ENCODE measurements around the gene RASGRF2.
"Not testable (repeated sequence)": the region's sequence is repeated elsewhere in the genome, so short reads cannot be mapped to it uniquely, and the experiment has no call there.

Gene RASGRF2

DNA sequence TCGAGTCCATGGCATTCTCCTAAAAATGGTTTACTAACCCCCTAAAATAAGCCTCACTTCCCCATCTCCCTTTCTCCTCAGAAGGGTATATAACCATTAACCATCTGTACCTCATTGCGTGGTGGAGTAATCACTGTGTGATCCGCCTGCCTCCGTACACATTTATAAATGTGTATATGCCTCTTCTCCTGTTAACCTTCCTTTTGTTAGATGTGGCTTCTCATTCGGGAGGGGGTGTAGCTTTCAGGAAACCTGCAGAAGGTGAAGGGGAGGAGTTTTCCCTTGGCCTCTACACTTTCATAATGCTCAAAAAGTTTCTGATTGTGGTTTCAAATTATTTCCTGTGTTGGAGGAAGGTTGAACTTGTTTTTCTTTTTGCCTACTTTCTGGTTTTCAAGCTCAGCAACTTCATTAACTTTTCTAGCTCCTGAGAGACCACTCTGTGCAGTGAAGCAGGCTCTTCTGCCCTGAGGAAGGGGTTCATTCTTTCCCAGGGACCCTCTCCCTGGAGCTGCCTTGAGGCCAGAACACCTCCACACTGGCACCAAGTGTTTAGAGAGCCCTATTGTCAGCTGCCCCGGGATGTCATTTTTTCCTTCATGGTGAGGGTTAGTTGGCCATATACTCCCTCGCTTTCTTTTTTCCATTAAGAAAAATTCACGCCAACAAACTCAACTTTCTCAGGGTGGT lies 46.9 kb downstream of the RASGRF2 start:
- no peak for DNase-seq (ENCODE audit: low read depth)
- H3K4me3 ChIP-seq (ENCODE audit: low read length): no peak overlapping the region
- TF ChIP-seq, protein P1, sequence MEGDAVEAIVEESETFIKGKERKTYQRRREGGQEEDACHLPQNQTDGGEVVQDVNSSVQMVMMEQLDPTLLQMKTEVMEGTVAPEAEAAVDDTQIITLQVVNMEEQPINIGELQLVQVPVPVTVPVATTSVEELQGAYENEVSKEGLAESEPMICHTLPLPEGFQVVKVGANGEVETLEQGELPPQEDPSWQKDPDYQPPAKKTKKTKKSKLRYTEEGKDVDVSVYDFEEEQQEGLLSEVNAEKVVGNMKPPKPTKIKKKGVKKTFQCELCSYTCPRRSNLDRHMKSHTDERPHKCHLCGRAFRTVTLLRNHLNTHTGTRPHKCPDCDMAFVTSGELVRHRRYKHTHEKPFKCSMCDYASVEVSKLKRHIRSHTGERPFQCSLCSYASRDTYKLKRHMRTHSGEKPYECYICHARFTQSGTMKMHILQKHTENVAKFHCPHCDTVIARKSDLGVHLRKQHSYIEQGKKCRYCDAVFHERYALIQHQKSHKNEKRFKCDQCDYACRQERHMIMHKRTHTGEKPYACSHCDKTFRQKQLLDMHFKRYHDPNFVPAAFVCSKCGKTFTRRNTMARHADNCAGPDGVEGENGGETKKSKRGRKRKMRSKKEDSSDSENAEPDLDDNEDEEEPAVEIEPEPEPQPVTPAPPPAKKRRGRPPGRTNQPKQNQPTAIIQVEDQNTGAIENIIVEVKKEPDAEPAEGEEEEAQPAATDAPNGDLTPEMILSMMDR (conservative IDR thresholded peaks at IDR 0.05; ENCODE audit: low read depth, low read length): no peak

DNA sequence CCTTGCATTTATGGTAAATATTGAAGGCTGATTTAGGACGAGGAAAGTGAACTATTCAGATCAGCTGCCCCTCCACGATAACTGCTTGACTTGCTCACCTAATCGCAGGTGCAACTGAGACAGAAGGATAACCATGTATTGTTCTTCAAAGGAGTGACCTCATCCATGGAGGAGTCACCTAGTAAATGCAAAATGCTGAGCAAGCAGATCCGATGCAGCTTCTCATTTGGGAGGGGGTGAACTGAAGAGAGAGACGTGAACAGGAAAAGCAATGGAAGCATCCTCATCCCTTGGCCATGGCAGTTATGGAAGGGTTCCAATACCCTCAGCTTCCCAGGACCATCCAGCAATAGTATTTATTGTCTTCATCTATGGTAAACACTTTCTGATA lies 47.5 kb downstream of the RASGRF2 start:
- no peak for DNase-seq (ENCODE audit: low read depth)

DNA sequence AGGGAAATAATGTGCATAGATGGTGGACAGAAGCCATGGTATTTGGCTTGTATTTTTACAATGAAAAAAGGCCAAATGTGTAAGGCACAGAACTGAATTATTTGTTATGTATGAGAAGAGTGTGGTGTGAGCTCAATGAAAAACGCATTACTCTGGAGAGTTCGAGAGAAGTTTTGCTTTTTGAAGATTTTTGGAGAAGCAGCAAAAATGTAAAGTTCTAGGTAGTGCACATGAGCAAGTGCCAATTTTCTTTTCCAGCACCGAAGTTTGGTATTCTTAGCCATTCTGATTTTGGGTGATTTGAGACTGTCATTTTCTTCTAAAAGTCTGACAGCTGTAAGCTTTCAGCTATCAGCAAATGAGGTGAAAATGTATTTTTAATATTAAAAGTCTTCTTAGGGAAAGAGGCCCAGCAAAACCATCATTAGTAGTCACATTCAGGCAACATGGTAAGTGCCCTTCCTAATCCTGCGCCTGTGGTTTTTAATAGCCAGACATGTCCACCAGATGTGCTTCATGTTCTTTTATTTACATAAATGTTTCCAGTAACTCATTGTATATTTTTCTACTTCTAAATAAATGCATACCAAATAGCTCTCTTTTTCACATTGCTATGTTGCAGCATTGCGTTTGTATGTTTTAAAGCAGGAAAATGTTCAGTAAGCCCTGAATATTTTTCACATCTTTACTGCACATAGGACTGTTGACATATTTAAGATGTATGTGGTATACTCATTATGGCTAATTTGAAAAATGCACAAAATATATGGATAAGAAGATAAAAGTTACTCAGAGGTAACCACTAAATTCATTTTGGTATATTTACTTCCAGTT lies 50.4 kb downstream of the RASGRF2 start:
- H3K4me3 ChIP-seq (ENCODE audit: low read length): no peak overlapping the region
- TF ChIP-seq, protein P1 (conservative IDR thresholded peaks at IDR 0.05; ENCODE audit: low read depth, low read length): no peak
- no peak for DNase-seq (ENCODE audit: low read depth)

More for the DNA sequence above, 47.5 kb downstream of the RASGRF2 start:
- no peak overlapping the region for H3K4me3 ChIP-seq (ENCODE audit: low read length)
- TF ChIP-seq, protein P1 (conservative IDR thresholded peaks at IDR 0.05; ENCODE audit: low read depth, low read length): no peak

DNA sequence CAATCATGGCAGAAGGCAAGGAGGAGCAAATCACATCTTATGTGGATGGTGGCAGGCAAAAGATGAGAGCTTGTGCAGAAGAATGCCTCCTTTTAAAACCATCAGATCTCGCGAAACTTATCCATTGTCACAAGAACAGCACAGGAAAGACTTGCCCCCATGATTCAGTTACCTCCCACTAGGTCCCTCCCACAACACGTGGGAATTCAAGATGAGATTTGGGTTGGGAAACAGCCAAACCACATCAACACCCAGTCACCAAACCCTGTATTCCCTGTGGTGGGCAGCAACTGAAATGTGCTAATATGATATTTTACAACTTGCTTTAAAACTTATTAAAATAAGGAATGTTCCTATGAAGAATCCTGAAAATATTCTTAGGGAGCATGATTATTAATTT lies 54.2 kb downstream of the RASGRF2 start:
- DNase-seq (ENCODE audit: low read depth): no peak
- TF ChIP-seq, protein P1 (conservative IDR thresholded peaks at IDR 0.05; ENCODE audit: low read depth, low read length): no peak
- no peak overlapping the region for H3K4me3 ChIP-seq (ENCODE audit: low read length)

DNA sequence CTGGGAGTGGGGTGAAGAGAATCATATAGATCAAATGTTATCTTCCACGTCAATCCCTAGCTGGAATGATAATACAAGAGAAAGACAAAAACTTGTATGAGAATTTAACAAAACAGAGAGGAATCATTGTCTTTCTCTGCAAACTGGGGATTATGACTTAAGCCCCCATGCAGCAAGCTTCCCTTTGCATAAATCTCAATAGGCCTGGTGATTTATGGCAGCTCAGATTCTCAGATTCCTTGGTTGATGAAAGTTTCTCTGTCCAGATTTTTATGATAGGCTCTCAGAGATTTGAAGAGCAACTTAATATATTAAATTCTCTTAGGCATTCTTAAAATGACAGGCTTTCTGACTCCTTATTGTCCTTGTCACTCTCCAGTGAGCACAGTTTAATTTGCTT lies 56.0 kb downstream of the RASGRF2 start:
- no peak overlapping the region for H3K4me3 ChIP-seq (ENCODE audit: low read length)
- TF ChIP-seq, protein P1 (conservative IDR thresholded peaks at IDR 0.05; ENCODE audit: low read depth, low read length): no peak
- no peak for DNase-seq (ENCODE audit: low read depth)

DNA sequence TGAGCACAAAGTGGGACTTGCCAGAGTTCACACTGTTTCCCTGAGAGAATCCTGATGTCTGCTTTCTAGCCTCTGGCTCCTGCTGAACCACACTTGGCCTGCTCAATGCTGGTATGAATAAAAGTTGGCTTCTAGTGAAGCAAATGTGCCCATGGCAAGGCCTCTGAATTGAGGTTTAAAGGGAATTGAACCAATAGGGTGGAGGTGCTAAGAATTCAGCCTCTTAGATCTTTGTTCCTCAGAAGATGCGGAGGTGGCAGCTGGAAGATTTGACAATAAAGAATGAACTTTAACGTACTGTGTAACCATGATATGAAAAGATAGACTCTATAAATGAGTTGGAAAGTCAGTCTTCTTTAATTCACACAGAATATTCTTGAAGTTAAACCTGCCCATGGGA lies 57.2 kb downstream of the RASGRF2 start:
- no peak for DNase-seq (ENCODE audit: low read depth)
- TF ChIP-seq, protein P1 (conservative IDR thresholded peaks at IDR 0.05; ENCODE audit: low read depth, low read length): no peak
- no peak overlapping the region for H3K4me3 ChIP-seq (ENCODE audit: low read length)

DNA sequence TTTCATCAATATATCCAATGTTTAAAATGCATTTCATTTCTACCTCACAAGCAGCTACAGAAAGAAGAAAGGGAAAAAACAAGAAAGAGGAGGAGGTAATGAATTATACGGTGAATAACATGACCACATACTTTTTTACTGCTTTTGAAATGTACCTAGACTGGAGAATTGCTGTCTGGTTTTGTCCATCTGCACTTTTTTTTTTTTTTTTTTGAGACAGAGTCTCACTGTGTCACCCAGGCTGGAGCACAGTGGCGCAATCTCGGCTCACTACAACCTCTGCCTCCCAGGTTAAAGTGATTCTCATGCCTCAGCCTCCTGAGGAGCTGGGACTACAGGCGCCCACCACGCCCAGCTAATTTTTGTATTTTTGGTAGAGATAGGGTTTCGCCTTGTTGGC lies 58.4 kb downstream of the RASGRF2 start:
- DNase-seq (ENCODE audit: low read depth); H3K4me3 ChIP-seq (ENCODE audit: low read length): not testable (repeated sequence)
